ENCODE measurements around the gene LRRC72. TPM values are rescaled to one million over a fixed set of nuclear protein-coding genes. Genes with fewer than 3 reads are reported as not detected.

The LRRC72 gene
- total and polyA plus RNA-seq, 11 donors: not detected

DNA sequence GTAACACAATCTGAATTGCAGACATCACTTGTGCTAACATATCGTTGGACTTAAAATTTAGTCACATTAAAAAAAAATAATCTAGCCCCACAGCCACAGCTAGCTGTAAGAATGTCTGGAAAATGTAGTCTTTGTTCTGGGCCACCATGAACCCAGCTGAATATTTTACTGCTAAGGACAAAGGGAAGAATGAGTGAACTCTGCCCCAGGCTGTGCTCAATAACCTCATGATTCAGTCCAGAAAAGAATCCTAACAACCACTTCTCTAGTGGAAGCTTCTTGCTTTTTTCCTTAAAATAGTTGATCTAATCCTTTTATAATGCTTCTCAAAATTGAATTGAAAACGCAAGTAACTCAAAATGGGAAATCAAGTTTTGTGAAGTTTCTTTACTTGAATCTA, 35.5 kb upstream of the LRRC72 start:
- ATAC-seq (no peak), DNase-seq (no peak)
- Histone ChIP-seq H3K27me3 (no peaks in the 10 kb centered on the region), H3K4me3 (no peak overlapping the region), H3K36me3 (no peaks in the 10 kb centered on the region), H3K4me1 (no peaks in the 10 kb centered on the region), H3K27ac (no peak overlapping the region), H3K9me3 (no peaks in the 10 kb centered on the region)
- TF ChIP-seq POLR2A (IDR thresholded peaks at IDR 0.05): no peak
- TF ChIP-seq, protein P1, sequence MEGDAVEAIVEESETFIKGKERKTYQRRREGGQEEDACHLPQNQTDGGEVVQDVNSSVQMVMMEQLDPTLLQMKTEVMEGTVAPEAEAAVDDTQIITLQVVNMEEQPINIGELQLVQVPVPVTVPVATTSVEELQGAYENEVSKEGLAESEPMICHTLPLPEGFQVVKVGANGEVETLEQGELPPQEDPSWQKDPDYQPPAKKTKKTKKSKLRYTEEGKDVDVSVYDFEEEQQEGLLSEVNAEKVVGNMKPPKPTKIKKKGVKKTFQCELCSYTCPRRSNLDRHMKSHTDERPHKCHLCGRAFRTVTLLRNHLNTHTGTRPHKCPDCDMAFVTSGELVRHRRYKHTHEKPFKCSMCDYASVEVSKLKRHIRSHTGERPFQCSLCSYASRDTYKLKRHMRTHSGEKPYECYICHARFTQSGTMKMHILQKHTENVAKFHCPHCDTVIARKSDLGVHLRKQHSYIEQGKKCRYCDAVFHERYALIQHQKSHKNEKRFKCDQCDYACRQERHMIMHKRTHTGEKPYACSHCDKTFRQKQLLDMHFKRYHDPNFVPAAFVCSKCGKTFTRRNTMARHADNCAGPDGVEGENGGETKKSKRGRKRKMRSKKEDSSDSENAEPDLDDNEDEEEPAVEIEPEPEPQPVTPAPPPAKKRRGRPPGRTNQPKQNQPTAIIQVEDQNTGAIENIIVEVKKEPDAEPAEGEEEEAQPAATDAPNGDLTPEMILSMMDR (IDR thresholded peaks at IDR 0.05): no peak
- intact Hi-C loops (cut with DNase I): no loop called here
- WGBS, 4 donors: 80 to 90% (median 83%) methylated on average over 2 of the region's 2 CpGs

DNA sequence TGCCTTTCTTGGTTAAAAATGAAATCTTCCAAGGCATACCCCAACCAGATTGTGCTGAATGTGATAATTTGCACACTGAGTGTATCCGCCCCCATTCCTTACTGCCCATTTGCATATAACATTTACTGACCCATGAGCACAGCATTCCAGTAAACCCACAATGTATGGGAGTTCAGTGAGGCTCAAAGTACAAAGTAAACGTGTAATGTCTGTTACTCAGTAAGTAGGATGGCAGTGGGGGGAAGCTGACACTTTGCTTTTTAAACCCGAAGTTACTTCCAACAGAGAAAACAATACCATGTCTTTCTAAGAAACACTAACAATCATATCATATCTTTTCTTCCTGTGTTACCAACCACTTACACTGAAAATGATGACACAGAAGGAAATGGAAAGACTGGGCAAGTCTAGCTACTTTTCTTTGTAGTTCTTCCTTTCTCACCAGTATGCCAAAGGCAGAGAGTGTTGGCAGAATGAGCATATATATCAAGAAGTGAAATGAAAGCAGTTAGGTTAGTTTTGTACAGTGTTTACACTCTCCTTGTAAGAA, 34.0 kb upstream of the LRRC72 start:
- TF ChIP-seq, protein P1 (IDR thresholded peaks at IDR 0.05): no peak
- TF ChIP-seq POLR2A (IDR thresholded peaks at IDR 0.05): no peak
- intact Hi-C loops (cut with DNase I): no loop called here
- Histone ChIP-seq H3K4me1 (no peaks in the 10 kb centered on the region), H3K9me3 (no peaks in the 10 kb centered on the region), H3K4me3 (no peak overlapping the region), H3K27ac (no peak overlapping the region), H3K27me3 (no peaks in the 10 kb centered on the region), H3K36me3 (no peaks in the 10 kb centered on the region)
- ATAC-seq (no peak), DNase-seq (no peak)
- WGBS, 4 donors: 45 to 59% (median 46%) methylated on average over 3 of the region's 3 CpGs

DNA sequence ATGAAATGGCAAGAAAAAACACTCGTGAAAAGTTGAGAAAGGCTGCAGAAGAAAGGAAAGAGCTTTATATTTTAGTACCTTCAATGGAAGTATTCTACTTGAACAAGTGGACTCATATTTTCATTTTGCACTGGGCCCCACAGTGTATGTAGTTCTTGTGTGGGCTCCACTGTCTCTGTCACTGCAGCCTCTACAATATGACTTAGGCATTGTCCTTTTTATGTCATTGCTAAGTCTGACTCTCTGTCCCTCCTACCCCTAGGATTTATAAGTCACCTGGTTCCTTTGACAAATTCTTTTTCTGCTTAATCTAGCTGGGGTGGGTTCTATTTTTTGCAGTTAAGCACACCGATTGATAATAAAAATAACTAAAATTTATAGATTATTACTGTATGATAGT, 33.4 kb upstream of the LRRC72 start:
- Histone ChIP-seq H3K36me3 (no peaks in the 10 kb centered on the region), H3K4me3 (no peak overlapping the region), H3K27ac (no peak overlapping the region), H3K9me3 (no peaks in the 10 kb centered on the region), H3K27me3 (no peaks in the 10 kb centered on the region), H3K4me1 (no peaks in the 10 kb centered on the region)
- TF ChIP-seq, protein P1 (IDR thresholded peaks at IDR 0.05): no peak
- no peak for TF ChIP-seq POLR2A (IDR thresholded peaks at IDR 0.05)
- DNase-seq (no peak), ATAC-seq (no peak)
- WGBS, 4 donors: 68 to 96% (median 93%) methylated on average over 2 of the region's 2 CpGs
- intact Hi-C loops (cut with DNase I): no loop called here

DNA sequence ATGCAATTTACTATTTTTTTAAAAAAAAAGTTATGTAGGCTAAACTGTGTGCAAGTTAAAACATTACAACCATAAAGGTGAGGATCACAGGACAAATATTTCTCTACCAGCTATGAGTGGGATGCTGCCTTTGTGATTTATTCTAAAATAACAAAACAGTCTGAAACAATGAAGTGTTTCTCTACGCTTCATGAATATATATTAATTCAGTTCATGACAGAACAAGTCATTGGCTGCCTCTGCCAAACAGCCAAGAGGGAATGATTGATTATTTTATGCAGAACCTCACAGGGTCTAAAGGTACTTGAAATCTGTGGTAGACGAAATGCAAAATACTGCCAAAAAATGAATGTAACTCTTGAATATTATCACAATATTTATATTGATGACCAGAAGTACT, 32.1 kb upstream of the LRRC72 start:
- Histone ChIP-seq H3K27me3 (no peaks in the 10 kb centered on the region), H3K36me3 (no peaks in the 10 kb centered on the region), H3K4me1 (no peaks in the 10 kb centered on the region), H3K4me3 (no peak overlapping the region), H3K27ac (no peak overlapping the region), H3K9me3 (no peaks in the 10 kb centered on the region)
- 91 to 97% (median 96%) methylated on average over 2 of the region's 2 CpGs for WGBS, 4 donors
- no peak for TF ChIP-seq POLR2A (IDR thresholded peaks at IDR 0.05)
- TF ChIP-seq, protein P1 (IDR thresholded peaks at IDR 0.05): no peak
- intact Hi-C loops (cut with DNase I): no loop called here
- no peak for ATAC-seq
- DNase-seq: no peak
